Uterus (tissue), 4 donors: Measurements from ENCODE around the gene BSCL2. TPM values are rescaled to one million over a fixed set of nuclear protein-coding genes. Genes with fewer than 3 reads are reported as not detected.

Experiments
- DNase-seq, 2 donors: peaks; one replicate each; pipeline ENCODE4 v3.0.0-alpha.2; 2019 to 2020
- H3K27ac ChIP-seq, 2 donors: fragments of 200-600 bp; sonication (generic); 1 replicate in 1 of 2; 2 replicates in 1 of 2; pipeline ENCODE4 v1.5.1; 2016 to 2018
- H3K27me3 ChIP-seq, 2 donors: fragments of 200-600 bp; sonication (generic); one replicate each; pipeline ENCODE4 v1.5.1; 2018 to 2019; ENCODE audit warnings: control low read depth in 1 of 2
- H3K36me3 ChIP-seq, 2 donors: fragments of 200-600 bp; sonication (generic); one replicate each; pipeline ENCODE4 v1.5.1; 2019; ENCODE audit warnings: control low read depth in 1 of 2
- H3K4me1 ChIP-seq, 2 donors: fragments of 200-600 bp; sonication (generic); one replicate each; pipeline ENCODE4 v1.5.1; 2018 to 2019; ENCODE audit warnings: control low read depth in 1 of 2
- H3K4me3 ChIP-seq, 2 donors: fragments of 200-600 bp; sonication (generic); 1 replicate in 1 of 2; 2 replicates in 1 of 2; pipeline ENCODE4 v1.5.1; 2018 to 2019; ENCODE audit warnings: mild to moderate bottlenecking in 1 of 2
- H3K9me3 ChIP-seq, 2 donors: fragments of 200-600 bp; sonication (generic); one replicate each; pipeline ENCODE4 v1.5.1; 2019; ENCODE audit warnings: control low read depth in 1 of 2
- POLR2A ChIP-seq, 2 donors: fragments of 450-650 bp; IDR thresholded peaks; one replicate each; pipeline ENCODE4 v1.6.1; 2016; ENCODE audit warnings: antibody characterized with exemption in 2 of 2, mild to moderate bottlenecking in 1 of 2, moderate library complexity in 1 of 2
- intact Hi-C: fragments of 100-400 bp; cut with DNase I; formaldehyde crosslinking; loops from one replicate; pipeline ENCODE4 v1.15.1; 2023; ENCODE audit warnings: low total_unique reads
- total RNA-seq, 4 donors: library from RNA; depleted of rRNA in 3 of 4; stranded (reverse); fragments of >200 nt in 3 of 4; gene quantifications; one replicate each; pipeline versions ENCODE4 v1.1.0 to v1.2.4, GENCODE V29; 2014 to 2023
- TF ChIP-seq, protein P1 (sequence below), 4 experiments: fragments of 200-600 bp in 2 of 4; fragments of 450-650 bp in 2 of 4; sonication (generic) in 2 of 4; IDR thresholded peaks; one replicate each; pipeline ENCODE4 v1.5.1; 2016 to 2019; ENCODE audit warnings: antibody characterized with exemption in 4 of 4, mild to moderate bottlenecking in 2 of 4, moderate library complexity in 1 of 4
- donor health status: DM: yes; HTN: yes; CAD: no.

The BSCL2 gene
- total RNA-seq, 4 donors from 2014 or later = 24.1 to 46.7 (median 34.4) TPM

- DNase-seq = no peak
- H3K27me3 ChIP-seq = no peaks in the 10 kb centered on the region
- no peaks in the 10 kb centered on the region for H3K36me3 ChIP-seq
- intact Hi-C loops = no loop called here
- H3K9me3 ChIP-seq = no peaks in the 10 kb centered on the region
- no peaks in the 10 kb centered on the region for H3K4me1 ChIP-seq
- no peak overlapping the region for H3K4me3 ChIP-seq
- no peak for TF ChIP-seq POLR2A (IDR thresholded peaks at IDR 0.05)
- TF ChIP-seq, protein P1, sequence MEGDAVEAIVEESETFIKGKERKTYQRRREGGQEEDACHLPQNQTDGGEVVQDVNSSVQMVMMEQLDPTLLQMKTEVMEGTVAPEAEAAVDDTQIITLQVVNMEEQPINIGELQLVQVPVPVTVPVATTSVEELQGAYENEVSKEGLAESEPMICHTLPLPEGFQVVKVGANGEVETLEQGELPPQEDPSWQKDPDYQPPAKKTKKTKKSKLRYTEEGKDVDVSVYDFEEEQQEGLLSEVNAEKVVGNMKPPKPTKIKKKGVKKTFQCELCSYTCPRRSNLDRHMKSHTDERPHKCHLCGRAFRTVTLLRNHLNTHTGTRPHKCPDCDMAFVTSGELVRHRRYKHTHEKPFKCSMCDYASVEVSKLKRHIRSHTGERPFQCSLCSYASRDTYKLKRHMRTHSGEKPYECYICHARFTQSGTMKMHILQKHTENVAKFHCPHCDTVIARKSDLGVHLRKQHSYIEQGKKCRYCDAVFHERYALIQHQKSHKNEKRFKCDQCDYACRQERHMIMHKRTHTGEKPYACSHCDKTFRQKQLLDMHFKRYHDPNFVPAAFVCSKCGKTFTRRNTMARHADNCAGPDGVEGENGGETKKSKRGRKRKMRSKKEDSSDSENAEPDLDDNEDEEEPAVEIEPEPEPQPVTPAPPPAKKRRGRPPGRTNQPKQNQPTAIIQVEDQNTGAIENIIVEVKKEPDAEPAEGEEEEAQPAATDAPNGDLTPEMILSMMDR (IDR thresholded peaks at IDR 0.05) = no peak
- no peak overlapping the region for H3K27ac ChIP-seq
These were observed 12.2 kb upstream of the BSCL2 start for GRCh38 chr11:62719302-62719978.

- Histone ChIP-seq H3K9me3 (no peaks in the 10 kb centered on the region), H3K4me1 (no peaks in the 10 kb centered on the region), H3K27me3 (no peaks in the 10 kb centered on the region), H3K36me3 (no peaks in the 10 kb centered on the region), H3K27ac (no peak overlapping the region), H3K4me3 (no peak overlapping the region)
- intact Hi-C loops = no loop called here
- no peak for TF ChIP-seq POLR2A (IDR thresholded peaks at IDR 0.05)
- TF ChIP-seq, protein P1 (IDR thresholded peaks at IDR 0.05) = no peak
- no peak for DNase-seq
These were observed 9.6 kb upstream of the BSCL2 start for GRCh38 chr11:62716816-62717215.

- Histone ChIP-seq H3K9me3 (no peaks in the 10 kb centered on the region), H3K27me3 (no peaks in the 10 kb centered on the region), H3K4me1 (no peaks in the 10 kb centered on the region), H3K27ac (no peak overlapping the region), H3K36me3 (no peaks in the 10 kb centered on the region), H3K4me3 (no peak overlapping the region)
- intact Hi-C loops = no loop called here
- TF ChIP-seq POLR2A (IDR thresholded peaks at IDR 0.05) = no peak
- TF ChIP-seq, protein P1 (IDR thresholded peaks at IDR 0.05) = no peak
- DNase-seq = no peak
These were observed 9.0 kb upstream of the BSCL2 start for GRCh38 chr11:62716206-62716605.

- no peak overlapping the region for H3K4me3 ChIP-seq
- H3K4me1 ChIP-seq = peaks cover under 1 to 1% of the 10 kb centered on the region in 2 donors
- H3K27me3 ChIP-seq = no peaks in the 10 kb centered on the region
- TF ChIP-seq, protein P1 (IDR thresholded peaks at IDR 0.05) = no peak
- no peak for TF ChIP-seq POLR2A (IDR thresholded peaks at IDR 0.05)
- no peaks in the 10 kb centered on the region for H3K36me3 ChIP-seq
- no peaks in the 10 kb centered on the region for H3K9me3 ChIP-seq
- intact Hi-C loops = no loop called here
- DNase-seq = no peak
- no peak overlapping the region for H3K27ac ChIP-seq
These were observed 8.2 kb upstream of the BSCL2 start for GRCh38 chr11:62715150-62716130.

- Histone ChIP-seq H3K36me3 (no peaks in the 10 kb centered on the region), H3K4me1 (peaks cover 6 to 10% of the 10 kb centered on the region in 2 donors), H3K27ac (no peak overlapping the region), H3K27me3 (no peaks in the 10 kb centered on the region), H3K9me3 (no peaks in the 10 kb centered on the region), H3K4me3 (no peak overlapping the region)
- intact Hi-C loops = no loop called here
- no peak for TF ChIP-seq POLR2A (IDR thresholded peaks at IDR 0.05)
- TF ChIP-seq, protein P1 (IDR thresholded peaks at IDR 0.05) = no peak
- DNase-seq = no peak
These were observed 6.1 kb upstream of the BSCL2 start for GRCh38 chr11:62713343-62713742.
